Naive thymus-derived CD8-positive, alpha-beta T cell (primary cell): ENCODE data around the gene TBC1D9B. TPM values are rescaled to one million over a fixed set of nuclear protein-coding genes. Genes with fewer than 3 reads are reported as not detected.

Source experiments
- ATAC-seq, 2 donors: fragments of 150-1000 bp; cut with Tn5 transposase in 1 of 2; sonication (Bioruptor Pico), chemical (Tn5 transposase) in 1 of 2; 1 replicate in 1 of 2; 2 replicates in 1 of 2; pipeline ENCODE4 v1.10.0; 2021; ENCODE audit warnings: mild to moderate bottlenecking in 2 of 2, moderate library complexity in 2 of 2
- POLR2A ChIA-PET: fragments of 350-600 bp; sonication (Branson Sonifier 250); formaldehyde crosslinking; loops from one replicate; lab custom pipeline; 2021; ENCODE audit warnings: antibody characterized with exemption; lab: Charles Lee
- DNase-seq, 10 donors: peaks; one replicate each; pipeline versions ENCODE4 v3.0.0 to v3.0.0-alpha.2; 2020 to 2022
- H3K27ac Mint-ChIP-seq, 10 donors: one replicate each; pipeline ENCODE4 v1.8.0; 2020 to 2022; ENCODE audit warnings: mild to moderate bottlenecking in 10 of 10, mixed read lengths in 10 of 10, moderate library complexity in 4 of 10, inconsistent platforms in 1 of 10
- H3K27me3 Mint-ChIP-seq, 5 donors: one replicate each; pipeline ENCODE4 v1.8.0; 2021 to 2022; ENCODE audit warnings: mixed read lengths in 5 of 5
- H3K36me3 Mint-ChIP-seq, 3 donors: one replicate each; pipeline ENCODE4 v1.8.0; 2020 to 2022; ENCODE audit warnings: mixed read lengths in 3 of 3, mild to moderate bottlenecking in 2 of 3, inconsistent platforms in 1 of 3
- H3K4me1 Mint-ChIP-seq, 4 donors: one replicate each; pipeline ENCODE4 v1.8.0; 2021 to 2022; ENCODE audit warnings: mixed read lengths in 4 of 4
- H3K4me3 Mint-ChIP-seq, 10 donors: one replicate each; pipeline ENCODE4 v1.8.0; 2020 to 2022; ENCODE audit warnings: mild to moderate bottlenecking in 10 of 10, mixed read lengths in 10 of 10, moderate library complexity in 6 of 10, inconsistent platforms in 1 of 10
- H3K9me3 Mint-ChIP-seq, 9 donors: one replicate each; pipeline ENCODE4 v1.8.0; 2020 to 2022; ENCODE audit warnings: mixed read lengths in 9 of 9, mild to moderate bottlenecking in 3 of 9, inconsistent platforms in 1 of 9, moderate library complexity in 1 of 9
- polyA plus RNA-seq, 3 donors: library from polyadenylated mRNA; unstranded; fragments of 300-500 nt; fragmentation: Illumina TruSeq; gene quantifications; one replicate each; pipeline ENCODE4 v1.2.3, GENCODE V29; 2021
- total RNA-seq, 8 experiments: library from RNA in 2 of 8; stranded (reverse) in 2 of 8; gene quantifications; one replicate each; pipeline ENCODE4 v1.2.3 and lab custom pipeline; 2021 to 2026

The TBC1D9B gene
- total and polyA plus RNA-seq, 5 experiments from 2014 or later, result 11.0 to 89.2 (median 40.6) TPM

- Mint-ChIP-seq H3K36me3 (peaks cover 0 to 15% (median 0%) of the 10 kb centered on the region in 3 donors), H3K4me3 (no peak overlapping the region), H3K27ac (no peak overlapping the region), H3K27me3 (no peaks in the 10 kb centered on the region), H3K4me1 (peaks cover 2 to 9% (median 8%) of the 10 kb centered on the region in 4 donors), H3K9me3 (no peaks in the 10 kb centered on the region)
- DNase-seq (no peak), ATAC-seq (no peak)
- POLR2A ChIA-PET, result interaction anchor here (1.8 kb wide), 1 partner anchor 10 kb away, joined by 8 read pairs; no protein-coding TSS in a partner anchor
Observed at GRCh38 chr5:179812135-179812825, 95.4 kb downstream of the TBC1D9B start.

Other genes with a start within 250 kb of the TBC1D9B start
- under 1 TPM in 1 of 2 experiments, not detected in 1; 0.99 TPM for gene CBY3, start 226.9 kb downstream of the TBC1D9B start, total RNA-seq
- gene CBY3, start 226.9 kb downstream of the TBC1D9B start, polyA plus RNA-seq, result under 1 TPM in 2 of 3 donors, not detected in 1; 0.62 to 0.66 TPM
- gene CANX, start 208.9 kb downstream of the TBC1D9B start, total RNA-seq, result 100 to 1,000 TPM; 219 to 225 TPM
- 100 to 1,000 TPM; 172 to 220 (median 190) TPM for gene CANX, start 208.9 kb downstream of the TBC1D9B start, polyA plus RNA-seq
- gene MAML1, start 175.1 kb downstream of the TBC1D9B start, total RNA-seq, result 10 to 100 TPM; 45.0 to 48.5 TPM
- gene MAML1, start 175.1 kb downstream of the TBC1D9B start, polyA plus RNA-seq, result 1 to 10 TPM; 2.8 to 9.6 (median 3.3) TPM
- 1 to 10 TPM; 5.5 to 6.1 TPM for gene LTC4S, start 113.9 kb downstream of the TBC1D9B start, total RNA-seq
- 1 to 10 TPM; 1.5 to 2.9 (median 2.0) TPM for gene LTC4S, start 113.9 kb downstream of the TBC1D9B start, polyA plus RNA-seq
- 100 to 1,000 TPM; 170 to 175 TPM for gene MGAT4B, start 101.0 kb downstream of the TBC1D9B start, total RNA-seq
- gene MGAT4B, start 101.0 kb downstream of the TBC1D9B start, polyA plus RNA-seq, result 10 to 100 TPM in 2 of 3 donors, 1 to 10 TPM in 1; 7.8 to 20.9 (median 13.5) TPM
- gene SQSTM1, start 87.0 kb downstream of the TBC1D9B start, total RNA-seq, result 100 to 1,000 TPM; 357 to 370 TPM
- gene SQSTM1, start 87.0 kb downstream of the TBC1D9B start, polyA plus RNA-seq, result 100 to 1,000 TPM; 144 to 157 (median 150) TPM
- gene MRNIP, start 49.1 kb downstream of the TBC1D9B start, total RNA-seq, result 100 to 1,000 TPM; 119 to 122 TPM
- 10 to 100 TPM; 13.6 to 18.5 (median 15.5) TPM for gene MRNIP, start 49.1 kb downstream of the TBC1D9B start, polyA plus RNA-seq
- gene RNF130, start 163.9 kb upstream of the TBC1D9B start, total RNA-seq, result 10 to 100 TPM; 22.6 to 24.2 TPM
- gene RNF130, start 163.9 kb upstream of the TBC1D9B start, polyA plus RNA-seq, result 10 to 100 TPM; 17.8 to 23.2 (median 22.5) TPM